Choroid plexus epithelial cell (primary cell): ENCODE data around the gene CR2.

Source experiments
- DNase-seq: peaks from one replicate; pipeline ENCODE4 v3.0.0-alpha.2; 2010; ENCODE audit warnings: low read depth
- H3K4me3 ChIP-seq: 2 replicates; pipeline ENCODE4 v1.5.1; 2011; ENCODE audit warnings: low read depth, mild to moderate bottlenecking, control low read depth, low read length, moderate library complexity
- CTCF ChIP-seq: conservative IDR thresholded peaks from 2 replicates; pipeline ENCODE4 v1.5.1; 2011; ENCODE audit warnings: low read depth, mild to moderate bottlenecking, control low read depth, inconsistent platforms, low read length, moderate library complexity

CR2 gene

GRCh38 chr1:207454046-207454964 lies at the start of gene CR2:
Gene CR2, plus strand, starts transcription at chr1:207454328. Its CDS starts 91 bp downstream, at chr1:207454419.
- H3K4me3 ChIP-seq = peak within 1 kb of the TSS; percentile 20
- no peak for TF ChIP-seq CTCF
- peak; percentile 5 for DNase-seq

- peak; percentile 88 for DNase-seq
- TF ChIP-seq CTCF = peak; percentile 71
- no peak overlapping the region for H3K4me3 ChIP-seq
Observed at GRCh38 chr1:207404849-207405525, 49.1 kb upstream of the CR2 start.

GRCh38 chr1:207405814-207406213 lies 48.3 kb upstream of the CR2 start:
- no peak for TF ChIP-seq CTCF
- DNase-seq = no peak
- H3K4me3 ChIP-seq = no peak overlapping the region

- peak; percentile 85 for DNase-seq
- no peak overlapping the region for H3K4me3 ChIP-seq
Observed at GRCh38 chr1:207407655-207408260, 46.4 kb upstream of the CR2 start.

GRCh38 chr1:207412845-207413244 lies 41.3 kb upstream of the CR2 start:
- H3K4me3 ChIP-seq = no peak overlapping the region
- TF ChIP-seq CTCF = no peak
- DNase-seq = no peak

More at GRCh38 chr1:207407655-207408260, 46.4 kb upstream of the CR2 start:
- no peak for TF ChIP-seq CTCF

- DNase-seq = no peak
- no peak for TF ChIP-seq CTCF
- H3K4me3 ChIP-seq = no peak overlapping the region
Observed at GRCh38 chr1:207414606-207415108, 39.5 kb upstream of the CR2 start.
